ENCODE measurements around the gene STX10.
"Not testable (repeated sequence)": the region's sequence is repeated elsewhere in the genome, so short reads cannot be mapped to it uniquely, and the experiment has no call there.

STX10 gene

DNA sequence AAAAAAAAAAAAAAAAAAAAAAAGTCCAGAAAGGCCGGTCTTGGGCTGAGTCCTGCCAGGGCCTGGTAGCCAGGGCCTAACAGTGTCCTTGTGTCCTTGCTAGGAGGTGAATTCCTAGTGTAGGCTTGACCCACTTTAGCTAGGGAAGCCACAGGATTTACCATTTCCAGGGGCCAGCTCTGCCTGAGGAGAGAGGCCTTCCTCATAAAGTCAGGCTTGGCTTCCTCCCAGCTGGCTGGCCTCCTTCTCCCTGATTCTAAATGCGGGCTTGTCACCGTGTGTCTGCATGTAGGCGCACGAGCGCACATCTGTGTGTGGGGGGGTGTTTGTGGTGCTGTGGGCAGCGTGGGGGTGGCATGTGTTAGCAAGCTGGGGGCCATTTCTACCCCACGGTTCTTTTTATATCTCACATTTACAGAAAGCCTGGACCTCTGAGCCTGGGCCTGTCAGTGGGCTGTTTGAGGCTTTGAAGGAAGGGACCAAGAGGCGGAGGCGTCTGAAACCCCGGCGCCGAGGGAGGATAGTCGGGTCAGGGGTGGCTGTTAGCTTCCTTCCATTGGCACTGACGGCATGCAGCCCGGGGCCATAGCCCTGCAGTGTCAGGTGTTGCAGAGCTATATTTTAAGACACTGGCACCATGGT is 31.7 kb upstream of the STX10 start:
- Histone ChIP-seq H3K4me1 (peaks cover 26 to 74% (median 56%) of the 10 kb centered on the region in 10 experiments), H3K36me3 (no peaks in the 10 kb centered on the region), H3K9me3 (replicated peaks in 1 of 11) (peaks cover 0 to 10% (median 0%) of the 10 kb centered on the region in 11 experiments; a peak in 2 of 22 replicates), H3K9ac (peak overlapping the region; percentile 54 to 74 (median 61)), H3K4me2 (peak overlapping the region; percentile 59 to 87 (median 78)), H3K27ac (peak overlapping the region; percentile 36 to 81 (median 71); a peak in 21 of 22 replicates), H3K27me3 (no peaks in the 10 kb centered on the region), H4K20me1 (no peaks in the 10 kb centered on the region), H3K4me3 (no peak overlapping the region)
- no peak for TF ChIP-seq Cebpa-rat (IDR thresholded peaks at IDR 0.05)

- not testable (repeated sequence) for H4K20me1 ChIP-seq; H3K36me3 ChIP-seq; H3K9me3 ChIP-seq (replicated peaks in 1 of 11); H3K27me3 ChIP-seq; H3K4me2 ChIP-seq; H3K27ac ChIP-seq; H3K4me3 ChIP-seq; H3K9ac ChIP-seq
- H3K4me1 ChIP-seq, result peaks cover 34 to 85% (median 77%) of the 10 kb centered on the region in 10 experiments
Measured at GRCh38 chr19:13178291-13178690, 28.1 kb upstream of the STX10 start.

DNA sequence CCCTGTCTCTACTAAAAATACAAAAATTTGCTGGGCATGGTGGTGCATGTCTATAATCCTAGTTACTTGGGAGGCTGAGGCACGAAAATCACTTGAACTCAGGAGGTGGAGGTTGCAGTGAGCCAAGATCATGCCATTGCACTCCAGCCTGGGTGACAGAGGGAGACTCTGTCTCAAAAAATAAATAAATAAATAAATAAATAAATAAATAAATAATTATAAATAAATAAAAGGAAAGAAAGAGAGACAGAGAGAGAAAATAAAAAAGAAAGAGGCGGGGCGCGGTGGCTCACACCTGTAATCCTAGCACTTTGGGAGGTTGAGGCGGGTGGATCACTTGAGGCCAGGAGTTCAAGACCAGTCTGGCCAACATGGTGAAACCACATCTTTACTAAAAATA is 27.4 kb upstream of the STX10 start:
- H3K4me1 ChIP-seq, result peaks cover 39 to 87% (median 80%) of the 10 kb centered on the region in 10 experiments
- H3K27me3 ChIP-seq; H3K9ac ChIP-seq; H3K9me3 ChIP-seq (replicated peaks in 1 of 11); H4K20me1 ChIP-seq; H3K4me3 ChIP-seq; H3K27ac ChIP-seq; H3K36me3 ChIP-seq: not testable (repeated sequence)
- peak overlapping the region in 1 of 11 experiments; percentile 38; a peak in 3 of 22 replicates for H3K4me2 ChIP-seq

DNA sequence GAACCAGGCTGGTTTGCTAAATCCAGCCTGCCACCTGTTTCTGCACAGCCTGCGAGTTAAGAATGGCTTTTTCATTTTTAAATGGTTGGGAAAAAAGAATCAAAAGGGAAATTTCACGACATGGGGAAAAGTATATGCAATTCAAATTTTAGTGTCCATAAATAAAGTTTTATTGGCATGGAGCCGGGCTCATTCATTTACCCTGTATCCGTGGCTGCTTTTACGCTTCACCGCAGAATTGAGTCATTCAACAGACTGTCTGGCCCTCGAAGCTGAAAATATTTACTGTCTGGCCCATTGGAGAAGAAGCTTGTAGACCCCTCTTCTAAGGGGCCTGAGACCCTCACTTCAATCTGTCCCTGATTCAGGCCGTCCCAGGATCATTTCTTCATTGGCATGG is 26.2 kb upstream of the STX10 start:
- peak overlapping the region in 4 of 11 experiments; percentile 2 to 49 (median 18); a peak in 3 of 22 replicates for H3K9ac ChIP-seq
- no peaks in the 10 kb centered on the region for H3K9me3 ChIP-seq (replicated peaks in 1 of 11)
- H3K36me3 ChIP-seq, result no peaks in the 10 kb centered on the region
- no peak for TF ChIP-seq Cebpa-rat (IDR thresholded peaks at IDR 0.05)
- no peaks in the 10 kb centered on the region for H4K20me1 ChIP-seq
- no peak overlapping the region for H3K4me3 ChIP-seq
- no peaks in the 10 kb centered on the region for H3K27me3 ChIP-seq
- peaks cover 39 to 87% (median 80%) of the 10 kb centered on the region in 10 experiments for H3K4me1 ChIP-seq
- H3K27ac ChIP-seq, result peak overlapping the region in 7 of 11 experiments; percentile 27 to 64 (median 55); a peak in 10 of 22 replicates
- H3K4me2 ChIP-seq, result peak overlapping the region in 8 of 11 experiments; percentile 9 to 68 (median 40); a peak in 12 of 22 replicates

DNA sequence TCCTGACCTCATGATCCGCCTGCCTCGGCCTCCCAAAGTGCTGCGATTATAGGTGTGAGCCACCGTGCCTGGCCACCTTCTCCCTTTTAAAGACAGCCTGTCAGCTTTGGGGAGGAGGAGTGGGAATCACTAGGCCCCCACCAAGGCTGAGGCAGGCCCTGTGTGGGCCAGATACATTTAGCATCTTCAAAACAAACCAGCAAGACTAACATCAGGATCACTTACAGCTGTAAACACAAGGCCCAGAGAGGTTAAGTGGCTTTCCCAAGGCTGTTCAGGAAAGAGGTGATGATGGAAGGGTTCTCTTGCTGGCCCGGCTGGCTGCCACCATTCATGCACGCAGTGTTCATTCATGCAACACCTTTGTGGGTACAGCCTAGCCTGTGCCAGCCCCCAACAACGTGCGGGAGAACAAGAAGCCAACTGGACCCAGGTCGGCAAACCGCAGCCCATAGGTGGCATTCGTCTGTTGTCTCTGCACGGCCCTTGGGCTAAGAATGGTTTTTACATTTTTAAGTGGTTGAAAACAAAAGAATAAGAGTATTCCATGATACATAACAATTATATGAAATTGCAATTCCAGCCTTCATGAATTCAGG is 23.1 kb upstream of the STX10 start:
- Histone ChIP-seq H3K36me3 (no peaks in the 10 kb centered on the region), H3K27ac (peak overlapping the region in 10 of 11 experiments; percentile 70 to 100 (median 96); a peak in 20 of 22 replicates), H3K4me3 (peak overlapping the region in 5 of 10 experiments; percentile 4 to 39 (median 27); a peak in 6 of 20 replicates), H3K9ac (peak overlapping the region; percentile 12 to 82 (median 73); a peak in 20 of 22 replicates), H3K27me3 (no peaks in the 10 kb centered on the region), H3K9me3 (replicated peaks in 1 of 11) (no peaks in the 10 kb centered on the region), H3K4me1 (peaks cover 53 to 92% (median 85%) of the 10 kb centered on the region in 10 experiments), H4K20me1 (no peaks in the 10 kb centered on the region), H3K4me2 (peak overlapping the region; percentile 72 to 99 (median 96))
- TF ChIP-seq Cebpa-rat (IDR thresholded peaks at IDR 0.05), result no peak; a peak in 1 of 22 replicates

DNA sequence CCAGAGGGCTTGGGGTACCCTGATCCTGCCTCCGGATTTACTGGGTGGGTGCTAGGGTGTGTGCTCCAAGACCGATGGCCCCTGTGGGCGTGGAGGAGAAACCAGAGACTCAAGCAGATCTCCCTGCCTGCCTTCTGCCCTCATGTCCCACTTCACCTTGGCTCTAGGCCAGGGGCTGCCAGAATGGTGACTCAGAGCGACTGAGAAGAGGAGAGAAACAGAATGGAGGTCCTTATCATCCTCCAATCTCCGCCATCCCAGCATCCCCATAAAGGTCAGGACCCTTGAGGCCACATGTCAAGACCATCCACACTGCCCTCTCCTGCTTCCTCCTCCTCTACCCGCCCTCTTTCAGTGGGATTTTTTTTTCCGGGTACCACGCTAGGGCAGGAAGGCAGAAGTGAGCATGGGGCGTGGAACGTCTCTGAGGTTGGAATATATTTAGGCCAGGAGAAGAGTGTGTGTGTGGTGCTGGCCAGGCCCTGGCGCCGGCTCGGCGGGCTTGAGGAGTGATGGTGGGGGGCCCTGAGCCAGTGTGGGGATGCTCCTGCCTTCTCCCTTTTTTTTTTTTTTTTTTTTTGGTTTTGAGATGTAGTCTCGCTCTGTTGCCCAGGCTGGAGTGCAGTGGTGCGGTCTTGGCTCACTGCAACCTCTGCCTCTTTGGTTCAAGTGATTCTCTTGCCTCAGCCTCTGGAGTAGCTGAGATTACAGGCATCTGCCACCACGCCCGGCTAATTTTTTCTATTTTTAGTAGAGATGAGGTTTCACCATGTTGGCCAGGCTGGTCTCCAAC is 22.4 kb upstream of the STX10 start:
- Histone ChIP-seq H3K9ac (peak overlapping the region; percentile 12 to 82 (median 73); a peak in 21 of 22 replicates), H4K20me1 (no peaks in the 10 kb centered on the region), H3K27me3 (no peaks in the 10 kb centered on the region), H3K9me3 (replicated peaks in 1 of 11) (no peaks in the 10 kb centered on the region), H3K36me3 (no peaks in the 10 kb centered on the region), H3K4me1 (peaks cover 60 to 98% (median 91%) of the 10 kb centered on the region in 10 experiments), H3K4me2 (peak overlapping the region; percentile 72 to 99 (median 96)), H3K27ac (peak overlapping the region; percentile 56 to 100 (median 96)), H3K4me3 (peak overlapping the region in 7 of 10 experiments; percentile 4 to 39 (median 23); a peak in 9 of 20 replicates)
- peak in 4 of 11 experiments; percentile 24 to 85 (median 46); a peak in 6 of 22 replicates for TF ChIP-seq Cebpa-rat (IDR thresholded peaks at IDR 0.05)

- no peaks in the 10 kb centered on the region for H3K9me3 ChIP-seq (replicated peaks in 1 of 11)
- H3K9ac ChIP-seq, result peak overlapping the region in 4 of 11 experiments; percentile 32 to 82 (median 53); a peak in 5 of 22 replicates
- H3K36me3 ChIP-seq, result no peaks in the 10 kb centered on the region
- H3K4me3 ChIP-seq, result no peak overlapping the region
- TF ChIP-seq Cebpa-rat (IDR thresholded peaks at IDR 0.05), result no peak
- H4K20me1 ChIP-seq, result no peaks in the 10 kb centered on the region
- H3K4me1 ChIP-seq, result peaks cover 74 to 97% (median 93%) of the 10 kb centered on the region in 10 experiments
- H3K4me2 ChIP-seq, result peak overlapping the region in 10 of 11 experiments; percentile 79 to 99 (median 96); a peak in 20 of 22 replicates
- peak overlapping the region in 9 of 11 experiments; percentile 85 to 100 (median 97); a peak in 16 of 22 replicates for H3K27ac ChIP-seq
- no peaks in the 10 kb centered on the region for H3K27me3 ChIP-seq
Measured at GRCh38 chr19:13171146-13171545, 21.0 kb upstream of the STX10 start.

DNA sequence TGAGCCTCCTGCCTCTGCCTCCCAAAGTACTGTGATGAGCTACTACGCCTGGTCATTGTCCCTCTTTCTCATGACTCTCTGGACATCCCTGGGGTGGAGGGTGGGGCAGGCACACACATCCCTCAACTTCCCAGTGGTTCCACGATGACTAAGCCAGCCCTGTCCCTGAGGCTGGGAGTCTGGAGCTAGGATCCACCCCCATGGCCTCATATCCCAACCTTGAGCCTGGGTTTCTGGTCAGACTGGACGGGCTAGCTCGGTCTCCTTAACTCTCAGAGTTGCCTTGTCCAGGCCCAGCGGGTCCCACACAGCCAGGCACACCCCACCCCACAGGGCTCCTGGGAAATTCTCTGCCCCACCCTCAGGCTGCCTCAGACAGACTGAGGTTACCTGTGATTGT is 19.6 kb upstream of the STX10 start:
- Histone ChIP-seq H3K4me3 (no peak overlapping the region), H3K36me3 (no peaks in the 10 kb centered on the region), H4K20me1 (no peaks in the 10 kb centered on the region), H3K27ac (peak overlapping the region; percentile 8 to 100 (median 97); a peak in 20 of 22 replicates), H3K27me3 (no peaks in the 10 kb centered on the region), H3K9ac (peak overlapping the region in 8 of 11 experiments; percentile 10 to 95 (median 88); a peak in 12 of 22 replicates), H3K9me3 (replicated peaks in 1 of 11) (no peaks in the 10 kb centered on the region), H3K4me2 (peak overlapping the region; percentile 88 to 99 (median 97)), H3K4me1 (peaks cover 88 to 100% (median 97%) of the 10 kb centered on the region in 10 experiments)
- TF ChIP-seq Cebpa-rat (IDR thresholded peaks at IDR 0.05), result no peak

DNA sequence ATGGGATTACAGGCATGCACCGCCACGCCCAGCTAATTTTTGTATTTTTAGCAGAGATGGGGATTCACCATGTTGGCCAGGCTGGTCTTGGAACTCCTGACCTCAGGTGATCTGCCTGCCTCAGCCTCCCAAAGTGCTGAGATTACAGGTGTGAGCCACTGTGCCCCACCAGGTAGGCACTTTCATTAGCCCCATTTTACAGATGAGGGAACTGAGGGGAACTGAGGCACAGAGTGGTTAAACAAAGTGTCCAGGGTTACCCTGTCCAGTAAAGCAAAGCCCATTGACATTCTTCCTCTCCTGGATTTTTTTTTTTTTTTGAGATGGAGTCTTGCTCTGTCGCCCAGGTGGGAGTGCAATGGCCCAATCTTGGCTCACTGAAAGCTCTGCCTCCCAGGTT is 16.0 kb upstream of the STX10 start:
- peak overlapping the region in 10 of 11 experiments; percentile 75 to 95 (median 88); a peak in 18 of 22 replicates for H3K9ac ChIP-seq
- H3K4me2 ChIP-seq, result peak overlapping the region; percentile 88 to 99 (median 97)
- H3K9me3 ChIP-seq (replicated peaks in 1 of 11); H3K36me3 ChIP-seq; H4K20me1 ChIP-seq; H3K27me3 ChIP-seq; H3K4me3 ChIP-seq: not testable (repeated sequence)
- H3K4me1 ChIP-seq, result peaks cover 91 to 98% (median 96%) of the 10 kb centered on the region in 10 experiments
- H3K27ac ChIP-seq, result peak overlapping the region in 10 of 11 experiments; percentile 96 to 100 (median 97); a peak in 20 of 22 replicates

Measured in BLaER1 treated with 17β-estradiol and CSF1 and Interleukin-3, amounts not matched to agents 10 nM and 100 nM (cell line).